ENCODE measurements around the gene COX4I2.
"Not testable (repeated sequence)": the region's sequence is repeated elsewhere in the genome, so short reads cannot be mapped to it uniquely, and the experiment has no call there.

Gene COX4I2

DNA sequence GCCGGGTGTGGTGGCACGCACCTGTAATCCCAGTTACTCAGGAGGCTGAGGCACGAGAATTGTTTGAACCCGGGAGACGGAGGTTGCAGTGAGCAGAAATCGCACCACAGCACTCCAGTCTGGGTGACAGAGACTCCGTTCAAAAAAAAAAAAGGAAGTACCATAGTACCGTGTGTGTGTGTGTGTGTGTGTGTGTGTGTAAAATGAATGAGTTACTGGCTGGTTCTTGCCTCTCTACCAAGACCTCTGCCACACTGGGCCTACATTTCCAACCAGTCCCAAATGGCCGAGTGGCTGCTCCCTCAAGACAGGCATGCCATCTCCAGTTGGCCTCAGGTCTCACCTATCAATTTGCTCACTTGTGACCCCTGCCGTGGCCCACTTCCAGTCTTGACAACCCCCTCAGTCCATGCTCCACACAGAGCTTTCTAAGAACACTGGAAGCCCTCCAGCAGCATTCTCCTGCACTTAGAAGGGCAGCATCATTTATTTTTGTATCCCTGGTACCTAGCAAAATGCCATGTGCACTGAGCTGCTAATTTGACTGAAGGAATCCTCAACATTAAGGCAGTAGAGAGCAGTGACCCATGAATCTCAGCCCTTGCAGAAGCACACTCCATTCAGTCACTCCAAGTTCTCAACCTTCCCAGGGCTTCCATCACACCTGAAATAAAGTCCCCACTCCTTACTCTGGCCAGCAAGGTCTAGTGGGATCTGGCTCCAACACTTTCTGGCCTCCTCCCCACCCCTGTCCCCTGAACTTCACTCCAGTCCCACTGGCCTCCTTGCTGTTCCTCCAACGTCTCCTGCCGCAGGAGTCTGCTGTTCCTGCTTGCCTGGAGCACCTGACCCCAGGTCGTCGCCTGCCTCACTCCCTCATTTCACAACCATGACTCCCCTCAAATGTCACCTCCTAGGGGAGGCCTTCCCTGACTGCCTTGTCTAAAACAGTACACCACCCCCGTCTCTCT is 29.9 kb downstream of the COX4I2 start:
- FAIRE-seq (no peak), DNase-seq (ENCODE audit: insufficient read length, low spot score) (no peak)
- no peak for TF ChIP-seq CTCF (IDR thresholded peaks at IDR 0.05; ENCODE audit: insufficient read depth, missing control alignments)

GRCh38 chr20:31668944-31669343 is 31.2 kb downstream of the COX4I2 start:
- not testable (repeated sequence) for DNase-seq (ENCODE audit: insufficient read length, low spot score); FAIRE-seq

DNA sequence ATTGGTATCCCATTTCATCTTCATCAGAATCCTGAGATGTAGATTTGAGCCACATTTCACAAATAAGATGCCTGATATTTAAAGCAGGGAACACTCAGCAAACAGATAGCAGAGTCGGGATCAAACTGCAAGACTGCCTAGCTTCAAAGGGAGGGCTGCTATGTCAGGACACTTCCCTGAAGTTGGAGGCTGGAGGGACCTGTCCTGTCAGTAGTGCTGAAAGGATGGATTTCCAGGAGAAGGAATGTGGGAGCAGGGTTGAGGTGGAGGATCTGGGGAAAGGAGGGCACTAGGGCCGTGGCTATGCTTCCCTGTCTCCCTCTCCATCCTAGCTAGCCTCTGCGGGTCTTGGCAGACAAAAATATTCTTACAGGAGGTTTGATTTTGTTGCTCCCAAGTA is 32.2 kb downstream of the COX4I2 start:
- no peak for TF ChIP-seq CTCF (IDR thresholded peaks at IDR 0.05; ENCODE audit: insufficient read depth, missing control alignments)
- DNase-seq (ENCODE audit: insufficient read length, low spot score) = no peak
- FAIRE-seq = no peak

DNA sequence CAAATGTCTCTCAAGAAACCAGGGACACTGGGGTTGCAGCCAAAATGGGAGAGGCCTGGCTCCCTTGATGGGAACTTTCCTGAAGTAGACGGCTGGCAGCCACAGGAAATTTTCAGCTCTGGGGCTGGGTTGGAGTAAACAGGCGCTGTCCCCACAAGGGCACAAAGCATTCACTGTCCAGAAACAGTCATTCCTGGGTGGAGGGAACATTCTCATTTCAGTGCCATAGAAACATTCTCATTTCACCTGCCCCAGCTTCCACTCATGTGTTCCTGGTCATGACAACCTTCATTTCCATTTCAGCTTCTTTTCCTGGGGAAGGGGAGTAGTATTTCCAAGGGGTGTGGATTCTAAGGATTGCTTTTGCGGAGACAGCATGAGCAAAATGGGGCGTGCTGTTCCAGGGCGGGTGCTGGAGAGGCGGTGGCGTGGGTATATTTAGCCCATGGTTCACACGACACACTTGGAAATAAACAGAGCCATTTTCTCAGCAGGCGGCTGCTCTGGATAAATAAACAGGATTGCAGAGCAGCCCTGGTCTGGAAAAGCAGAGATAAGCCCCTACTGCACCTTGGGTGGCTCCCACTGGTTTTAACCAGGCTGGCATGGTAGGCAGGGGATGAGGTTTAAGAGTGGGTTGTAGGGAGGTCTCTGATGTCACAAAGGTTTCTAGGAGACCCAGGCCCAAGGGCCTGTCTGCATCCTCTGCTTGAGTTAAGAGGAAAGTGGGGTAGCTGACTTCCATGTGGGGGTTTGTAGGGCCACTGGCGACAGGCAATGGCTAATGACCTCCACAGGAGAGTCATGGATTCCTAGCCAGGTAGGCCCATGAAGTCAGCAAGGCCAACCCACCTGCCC is 32.9 kb downstream of the COX4I2 start:
- no peak for DNase-seq (ENCODE audit: insufficient read length, low spot score)
- TF ChIP-seq CTCF (IDR thresholded peaks at IDR 0.05; ENCODE audit: insufficient read depth, missing control alignments) = no peak
- no peak for FAIRE-seq

DNA sequence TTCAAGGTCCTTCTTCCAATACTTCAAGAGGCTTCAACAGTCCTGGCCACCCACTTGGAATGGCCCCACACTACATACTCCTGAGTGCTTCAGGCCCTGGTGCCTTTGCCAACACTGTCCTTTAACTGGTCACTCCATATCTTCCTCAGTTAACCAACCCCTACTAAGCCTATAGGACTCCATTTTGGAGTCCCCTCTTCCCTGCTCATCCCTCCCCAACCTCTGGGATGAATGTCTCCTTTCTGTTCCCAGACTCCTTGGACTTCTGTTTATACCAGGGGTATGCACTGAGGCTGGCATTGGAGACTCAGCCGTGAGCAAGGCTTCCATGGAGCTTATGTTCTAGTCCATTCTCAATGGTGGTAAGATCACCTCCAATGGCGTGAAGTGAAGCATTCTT is 33.6 kb downstream of the COX4I2 start:
- TF ChIP-seq CTCF (IDR thresholded peaks at IDR 0.05; ENCODE audit: insufficient read depth, missing control alignments) = no peak
- no peak for DNase-seq (ENCODE audit: insufficient read length, low spot score)
- FAIRE-seq = no peak

DNA sequence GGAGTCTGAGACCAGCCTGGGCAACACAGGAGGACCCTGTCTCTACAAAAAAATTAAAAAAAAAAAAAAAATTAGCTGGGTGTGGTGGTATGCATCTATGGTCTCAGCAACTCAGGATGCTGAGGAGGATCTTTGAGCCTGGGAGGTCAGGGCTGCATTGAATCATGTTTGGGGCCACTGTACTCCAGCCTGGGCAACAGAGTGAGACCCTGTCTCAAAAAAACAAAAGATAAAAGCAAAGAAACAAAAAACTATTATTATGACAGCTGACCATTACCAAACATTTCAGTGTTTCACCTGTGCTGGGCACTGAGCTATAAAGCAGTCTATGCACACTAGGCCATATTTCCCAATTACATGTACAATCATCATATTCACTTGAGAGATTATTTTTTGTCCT is 35.7 kb downstream of the COX4I2 start:
- FAIRE-seq = no peak
- DNase-seq (ENCODE audit: insufficient read length, low spot score) = no peak
- no peak for TF ChIP-seq CTCF (IDR thresholded peaks at IDR 0.05; ENCODE audit: insufficient read depth, missing control alignments)

DNA sequence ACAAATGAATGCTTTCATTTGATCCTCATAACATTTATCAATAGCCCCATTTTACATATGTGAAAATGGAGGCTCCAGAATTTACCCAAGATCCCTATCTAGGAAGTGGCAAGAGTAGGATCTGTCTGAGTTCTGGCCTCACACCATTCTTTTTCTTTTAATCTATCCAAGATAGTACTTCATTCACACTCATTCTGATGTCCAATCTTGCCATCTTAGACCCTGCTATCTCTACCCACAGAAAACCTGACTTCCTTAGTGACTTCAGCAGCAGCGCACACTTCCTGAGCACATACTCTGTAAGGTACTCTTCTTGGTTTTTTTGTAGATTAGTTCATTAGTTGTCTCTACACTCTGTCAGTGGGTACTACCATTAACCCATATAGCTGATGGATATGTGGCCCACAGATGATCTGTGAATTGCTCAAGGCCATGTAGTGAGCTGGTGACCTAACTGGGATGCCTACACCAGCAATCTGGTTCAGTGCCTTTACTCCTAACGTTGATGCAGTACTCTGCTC is 36.3 kb downstream of the COX4I2 start:
- FAIRE-seq = no peak
- no peak for TF ChIP-seq CTCF (IDR thresholded peaks at IDR 0.05; ENCODE audit: insufficient read depth, missing control alignments)
- no peak for DNase-seq (ENCODE audit: insufficient read length, low spot score)
